Astrocyte (in vitro differentiated cells and primary cell): ENCODE measurements around the gene RFX4.

ENCODE experiments used
- CTCF ChIP-seq: IDR thresholded peaks from 2 replicates; pipeline ENCODE4 v1.5.1; 2011; ENCODE audit warnings: low read depth, mild to moderate bottlenecking, inconsistent platforms, low read length, moderate library complexity; ENCODE audit not compliant: insufficient read depth
- EZH2 ChIP-seq: IDR thresholded peaks from 2 replicates; pipeline ENCODE4 v1.6.1; 2012; ENCODE audit warnings: mild to moderate bottlenecking, low read length, inconsistent platforms; ENCODE audit not compliant: insufficient read depth

DNA sequence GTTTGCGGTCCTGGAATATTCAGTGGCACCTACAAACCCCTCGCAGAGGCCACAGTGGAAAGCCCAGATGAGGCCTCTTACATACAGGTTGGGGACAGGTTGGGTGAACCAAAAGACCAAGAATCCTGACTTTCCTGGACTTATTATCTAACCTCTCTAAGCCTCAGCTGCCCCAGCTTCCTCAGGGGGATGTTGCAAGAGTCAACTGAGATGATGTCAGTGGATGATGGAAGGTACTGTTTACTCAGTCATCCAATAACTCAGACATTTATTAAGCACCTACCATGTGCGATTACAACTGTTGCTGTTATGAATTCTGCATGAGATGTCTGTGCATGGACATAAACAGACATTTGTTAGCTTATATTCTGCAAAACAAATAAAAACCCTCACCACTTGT lies 72.8 kb downstream of the RFX4 start:
- TF ChIP-seq EZH2 = no peak
- no peak for TF ChIP-seq CTCF
